Type B pancreatic cell (in vitro differentiated cells): ENCODE data around the gene RETREG2. TPM values are rescaled to one million over a fixed set of nuclear protein-coding genes. Genes with fewer than 3 reads are reported as not detected.

Experiments used
- DNase-seq: peaks from one replicate; pipeline ENCODE4 v3.0.0; 2021; ENCODE audit warnings: mixed read lengths; ENCODE audit not compliant: unreplicated experiment; ENCODE audit errors: extremely low spot score
- H3K27ac Mint-ChIP-seq: 2 replicates; pipeline ENCODE4 v1.8.0; 2021; ENCODE audit warnings: mild to moderate bottlenecking, mixed read lengths
- H3K27me3 Mint-ChIP-seq: 2 replicates; pipeline ENCODE4 v1.8.0; 2021; ENCODE audit warnings: mixed read lengths
- H3K36me3 Mint-ChIP-seq: 2 replicates; pipeline ENCODE4 v1.8.0; 2021; ENCODE audit warnings: mixed read lengths
- H3K4me1 Mint-ChIP-seq: one replicate; pipeline ENCODE4 v1.8.0; 2021; ENCODE audit warnings: mixed read lengths; ENCODE audit not compliant: unreplicated experiment
- H3K4me3 Mint-ChIP-seq: 2 replicates; pipeline ENCODE4 v1.8.0; 2021; ENCODE audit warnings: mild to moderate bottlenecking, mixed read lengths
- H3K9me3 Mint-ChIP-seq: 2 replicates; pipeline ENCODE4 v1.8.0; 2021; ENCODE audit warnings: mixed read lengths
- CTCF ChIP-seq: fragments of 200-600 bp; sonication (generic); conservative IDR thresholded peaks from 2 replicates; pipeline ENCODE4 v1.5.0; 2021; ENCODE audit warnings: antibody characterized with exemption, mild to moderate bottlenecking
- total RNA-seq: library from RNA; stranded (reverse); gene quantifications from 2 replicates; pipeline ENCODE4 v1.2.1, GENCODE V29; 2021; ENCODE audit warnings: low replicate concordance

The RETREG2 gene
- total RNA-seq, 1 donor from 2014 or later: 88.7 TPM

- H3K4me1 Mint-ChIP-seq: peaks cover 18% of the 10 kb centered on the region
- TF ChIP-seq CTCF: no peak
- H3K27ac Mint-ChIP-seq: peak overlapping the region; percentile 99
- H3K9me3 Mint-ChIP-seq: no peaks in the 10 kb centered on the region
- peak overlapping the region; percentile 95 for H3K4me3 Mint-ChIP-seq
- no peaks in the 10 kb centered on the region for H3K27me3 Mint-ChIP-seq
- peaks cover 8% of the 10 kb centered on the region for H3K36me3 Mint-ChIP-seq
- peak; percentile 78 for DNase-seq
Measured at GRCh38 chr2:219218217-219218731, 40.2 kb downstream of the RETREG2 start.

GRCh38 chr2:219218732-219219701 is 40.9 kb downstream of the RETREG2 start, which contains the start of gene ABCB6:
TSS of gene ABCB6 (minus strand) at chr2:219218958. CDS start at chr2:219218673, 285 bp downstream.
- DNase-seq: peak; percentile 94
- peaks cover 18% of the 10 kb centered on the region for H3K4me1 Mint-ChIP-seq
- no peak for TF ChIP-seq CTCF
- H3K9me3 Mint-ChIP-seq: no peaks in the 10 kb centered on the region
- H3K36me3 Mint-ChIP-seq: peaks cover 8% of the 10 kb centered on the region
- H3K27me3 Mint-ChIP-seq: no peaks in the 10 kb centered on the region
- H3K27ac Mint-ChIP-seq: peak within 1 kb of the TSS; percentile 99
- peak within 1 kb of the TSS; percentile 95 for H3K4me3 Mint-ChIP-seq

GRCh38 chr2:219219784-219220532 is 41.9 kb downstream of the RETREG2 start:
- Mint-ChIP-seq H3K4me1 (peaks cover 15% of the 10 kb centered on the region), H3K27me3 (no peaks in the 10 kb centered on the region), H3K9me3 (no peaks in the 10 kb centered on the region), H3K4me3 (peak overlapping the region; percentile 22), H3K27ac (no peak overlapping the region), H3K36me3 (peaks cover 11% of the 10 kb centered on the region)
- no peak for DNase-seq
- TF ChIP-seq CTCF: no peak

GRCh38 chr2:219220652-219221402 is 42.8 kb downstream of the RETREG2 start:
- no peaks in the 10 kb centered on the region for H3K27me3 Mint-ChIP-seq
- TF ChIP-seq CTCF: no peak
- no peak for DNase-seq
- H3K9me3 Mint-ChIP-seq: no peaks in the 10 kb centered on the region
- peak overlapping the region; percentile 2 for H3K4me3 Mint-ChIP-seq
- peaks cover 16% of the 10 kb centered on the region for H3K36me3 Mint-ChIP-seq
- H3K27ac Mint-ChIP-seq: no peak overlapping the region
- H3K4me1 Mint-ChIP-seq: peaks cover 14% of the 10 kb centered on the region

GRCh38 chr2:219221957-219222518 is 44.0 kb downstream of the RETREG2 start:
- Mint-ChIP-seq H3K27me3 (no peaks in the 10 kb centered on the region), H3K4me3 (no peak overlapping the region), H3K4me1 (peaks cover 14% of the 10 kb centered on the region), H3K9me3 (no peaks in the 10 kb centered on the region), H3K27ac (no peak overlapping the region), H3K36me3 (peaks cover 20% of the 10 kb centered on the region)
- TF ChIP-seq CTCF: no peak
- no peak for DNase-seq
